Keratinocyte (primary cell): ENCODE measurements around the gene RAB12. TPM values are rescaled to one million over a fixed set of nuclear protein-coding genes. Genes with fewer than 3 reads are reported as not detected.

ENCODE experiments used
- DNase-seq: peaks from one replicate; pipeline ENCODE4 v3.0.0-alpha.2; 2011; ENCODE audit warnings: low read depth, missing footprints, low spot score
- FAIRE-seq: peaks from 2 replicates; lab custom pipeline; 2011; peaks lifted over from hg19 to GRCh38; lab: Jason Lieb, UNC
- H2AFZ ChIP-seq: 2 replicates; pipeline ENCODE4 v1.6.0; 2012; ENCODE audit warnings: low read length, control low read depth, inconsistent platforms; ENCODE audit not compliant: control insufficient read depth
- H3K27ac ChIP-seq: 2 replicates; pipeline ENCODE4 v1.5.1; 2011; ENCODE audit warnings: low read length; ENCODE audit not compliant: control insufficient read depth, insufficient read depth
- H3K27me3 ChIP-seq: 3 replicates; pipeline ENCODE4 v1.6.0; 2011; ENCODE audit warnings: low read length; ENCODE audit not compliant: control insufficient read depth, insufficient read depth; ENCODE audit errors: extremely low read depth
- H3K36me3 ChIP-seq, 2 experiments: 2 replicates in 1 of 2; 3 replicates in 1 of 2; pipeline ENCODE4 v1.5.1; 2011; ENCODE audit warnings: low read length in 2 of 2, mild to moderate bottlenecking in 1 of 2; ENCODE audit not compliant: control insufficient read depth in 2 of 2, insufficient read depth in 2 of 2; ENCODE audit errors: extremely low read depth in 1 of 2
- H3K4me1 ChIP-seq: 3 replicates; pipeline ENCODE4 v1.5.1; 2011; ENCODE audit warnings: low read length; ENCODE audit not compliant: control insufficient read depth, insufficient read depth; ENCODE audit errors: extremely low read depth
- H3K4me2 ChIP-seq: 3 replicates; pipeline ENCODE4 v1.6.0; 2011; ENCODE audit warnings: low read depth, low read length; ENCODE audit not compliant: control insufficient read depth, insufficient read depth; ENCODE audit errors: extremely low read depth
- H3K4me3 ChIP-seq, 3 experiments: fragments of 200-600 bp in 1 of 3; sonication (generic) in 1 of 3; 2 replicates in 2 of 3; 3 replicates in 1 of 3; pipeline ENCODE4 v1.5.1; 2011 to 2016; ENCODE audit warnings: low read length in 3 of 3, mild to moderate bottlenecking in 3 of 3, control low read depth in 2 of 3, inconsistent platforms in 1 of 3, low read depth in 1 of 3, mixed read lengths in 1 of 3, mixed run types in 1 of 3, moderate library complexity in 1 of 3; ENCODE audit not compliant: control insufficient read depth in 2 of 3, insufficient read depth in 2 of 3; ENCODE audit errors: extremely low read depth in 1 of 3
- H3K79me2 ChIP-seq: 2 replicates; pipeline ENCODE4 v1.6.0; 2012; ENCODE audit warnings: low read length; ENCODE audit not compliant: control insufficient read depth, insufficient read depth
- H3K9ac ChIP-seq: 3 replicates; pipeline ENCODE4 v1.6.0; 2011; ENCODE audit warnings: low read length; ENCODE audit not compliant: control insufficient read depth, insufficient read depth; ENCODE audit errors: extremely low read depth
- H3K9me1 ChIP-seq: 3 replicates; pipeline ENCODE4 v1.6.0; 2011; ENCODE audit warnings: low read length; ENCODE audit not compliant: control insufficient read depth, insufficient read depth; ENCODE audit errors: extremely low read depth
- H3K9me3 ChIP-seq: 2 replicates; pipeline ENCODE4 v1.5.1; 2012; ENCODE audit warnings: low read depth, low read length; ENCODE audit not compliant: control insufficient read depth
- H4K20me1 ChIP-seq: 3 replicates; pipeline ENCODE4 v1.6.0; 2011; ENCODE audit warnings: low read length; ENCODE audit not compliant: control insufficient read depth, insufficient read depth; ENCODE audit errors: extremely low read depth
- CTCF ChIP-seq, 3 experiments: IDR thresholded peaks in 1 of 3; conservative IDR thresholded peaks in 1 of 3; optimal IDR thresholded peaks in 1 of 3; 2 replicates in 2 of 3; 3 replicates in 1 of 3; pipeline versions ENCODE3 to v1.5.1; 2011; ENCODE audit warnings: low read length in 3 of 3, mild to moderate bottlenecking in 3 of 3, moderate library complexity in 2 of 3, control low read depth in 1 of 3, inconsistent platforms in 1 of 3; ENCODE audit not compliant: insufficient read depth in 2 of 3; ENCODE audit errors: extremely low read depth in 1 of 3
- EZH2 ChIP-seq: IDR thresholded peaks from one replicate; pipeline ENCODE4 v1.6.1; 2012; ENCODE audit warnings: inconsistent platforms, mild to moderate bottlenecking, low read length, moderate library complexity
- dilution Hi-C: fragments of 300-500 bp; cut with MboI; formaldehyde crosslinking; loops from one replicate; pipeline ENCODE4 v1.7.0; 2020; ENCODE audit warnings: low sequenced_read_pairs; ENCODE audit not compliant: extremely low pct_ligation_motif_present
- polyA plus RNA-seq, 5 experiments: library from polyadenylated mRNA; depleted of rRNA in 3 of 5; stranded (reverse) in 3 of 5; stranded (forward) in 1 of 5; unstranded in 1 of 5; fragments of >200 nt; gene quantifications; 1 replicate in 1 of 5; 2 replicates in 3 of 5; 3 replicates in 1 of 5; pipeline versions ENCODE4 v1.2.1 to v1.2.3, GENCODE V29; 2011 to 2012; ENCODE audit warnings: missing spikeins in 2 of 5, low read depth in 1 of 5, low replicate concordance in 1 of 5

Gene RAB12
- polyA plus RNA-seq, 1 donor (not counting 4 experiments of a cell fraction or from before 2014, with no cell fraction given): 46.4 TPM

GRCh38 chr18:8627107-8627472 lies 17.9 kb downstream of the RAB12 start:
- Histone ChIP-seq H4K20me1 (peaks cover 3% of the 10 kb centered on the region), H3K9ac (no peak overlapping the region), H3K27ac (no peak overlapping the region), H3K79me2 (peaks cover 75% of the 10 kb centered on the region), H3K36me3 (peaks cover 16 to 24% of the 10 kb centered on the region in 2 experiments), H3K4me1 (peaks cover 3% of the 10 kb centered on the region), H3K4me2 (no peak overlapping the region), H3K9me1 (peaks cover 2% of the 10 kb centered on the region), H2AFZ (no peak overlapping the region), H3K4me3 (no peak overlapping the region), H3K27me3 (no peaks in the 10 kb centered on the region), H3K9me3 (no peaks in the 10 kb centered on the region)
- FAIRE-seq (no peak), DNase-seq (no peak)
- TF ChIP-seq CTCF (optimal IDR thresholded peaks at IDR 0.05 in 1 of 3, IDR thresholded peaks at IDR 0.05 in 1 of 3, conservative IDR thresholded peaks at IDR 0.05 in 1 of 3; ENCODE audit: extremely low read depth in 1 of 3, insufficient read depth in 2 of 3, low read length in 3 of 3): no peak
- no peak for TF ChIP-seq EZH2
- dilution Hi-C loops: no loop called here

GRCh38 chr18:8627540-8627939 lies 18.3 kb downstream of the RAB12 start:
- H2AFZ ChIP-seq: no peak overlapping the region
- no peak for FAIRE-seq
- H4K20me1 ChIP-seq: peaks cover 6% of the 10 kb centered on the region
- H3K9me3 ChIP-seq: no peaks in the 10 kb centered on the region
- no peak overlapping the region for H3K4me2 ChIP-seq
- TF ChIP-seq EZH2 (no peak), CTCF (optimal IDR thresholded peaks at IDR 0.05 in 1 of 3, IDR thresholded peaks at IDR 0.05 in 1 of 3, conservative IDR thresholded peaks at IDR 0.05 in 1 of 3; ENCODE audit: extremely low read depth in 1 of 3, insufficient read depth in 2 of 3, low read length in 3 of 3) (no peak)
- no peak for DNase-seq
- H3K4me1 ChIP-seq: peaks cover 3% of the 10 kb centered on the region
- peaks cover 20 to 24% of the 10 kb centered on the region in 2 experiments for H3K36me3 ChIP-seq
- H3K27ac ChIP-seq: no peak overlapping the region
- no peak overlapping the region for H3K9ac ChIP-seq
- dilution Hi-C loops: no loop called here
- peaks cover 2% of the 10 kb centered on the region for H3K9me1 ChIP-seq
- H3K27me3 ChIP-seq: no peaks in the 10 kb centered on the region
- H3K4me3 ChIP-seq: no peak overlapping the region
- peaks cover 75% of the 10 kb centered on the region for H3K79me2 ChIP-seq
